IPS DF 4.7 (cell line): ENCODE measurements around the gene TUBA8.
"Not testable (repeated sequence)": the region's sequence is repeated elsewhere in the genome, so short reads cannot be mapped to it uniquely, and the experiment has no call there.

Experiments
- DNase-seq: peaks from one replicate; pipeline ENCODE4 v3.0.0-alpha.2; 2013; ENCODE audit warnings: low spot score; ENCODE audit errors: extremely low read depth

Gene TUBA8

DNA sequence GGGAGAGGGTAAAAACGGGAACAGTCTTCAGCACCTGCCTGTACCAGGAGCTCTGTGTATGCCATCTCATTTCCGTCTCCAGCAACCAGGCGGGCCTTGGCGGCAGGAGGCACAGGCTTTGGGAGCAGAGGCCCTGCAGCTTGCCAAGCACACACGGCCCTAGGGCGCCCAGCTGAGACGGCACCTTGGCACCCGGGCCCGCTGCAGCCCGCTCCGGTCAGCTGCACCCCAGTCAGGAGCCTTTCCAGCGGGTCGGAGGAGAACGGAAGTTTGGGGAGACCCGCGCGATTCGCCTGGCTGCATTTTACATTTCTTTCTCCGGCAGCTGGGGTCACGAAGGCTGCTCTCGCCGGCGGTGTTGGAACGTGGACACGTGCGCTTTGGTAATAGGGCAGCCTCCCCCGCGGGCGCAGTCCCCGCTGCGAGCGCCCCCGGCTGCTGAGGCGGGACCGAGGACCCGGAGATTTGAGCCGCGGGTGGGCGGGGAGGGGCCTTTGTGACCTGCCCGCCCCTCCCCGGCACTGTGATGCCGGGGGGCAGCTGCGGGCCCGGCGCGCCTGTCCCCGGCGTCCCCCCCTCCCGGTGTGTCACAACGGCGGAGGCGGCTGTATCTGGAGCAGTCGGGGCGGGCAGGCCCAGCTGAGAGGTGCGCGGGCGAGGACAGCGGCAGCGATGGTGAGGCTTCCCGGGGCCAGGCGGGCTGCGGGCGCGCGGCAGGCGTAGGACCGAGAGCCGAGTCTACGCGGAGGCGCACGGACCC lies at the start of gene TUBA8:
Gene TUBA8, plus strand, starts transcription at position 616 of the 760 bp plus-strand sequence. Its CDS starts 57 bp downstream, at position 673.
- DNase-seq = no peak

DNA sequence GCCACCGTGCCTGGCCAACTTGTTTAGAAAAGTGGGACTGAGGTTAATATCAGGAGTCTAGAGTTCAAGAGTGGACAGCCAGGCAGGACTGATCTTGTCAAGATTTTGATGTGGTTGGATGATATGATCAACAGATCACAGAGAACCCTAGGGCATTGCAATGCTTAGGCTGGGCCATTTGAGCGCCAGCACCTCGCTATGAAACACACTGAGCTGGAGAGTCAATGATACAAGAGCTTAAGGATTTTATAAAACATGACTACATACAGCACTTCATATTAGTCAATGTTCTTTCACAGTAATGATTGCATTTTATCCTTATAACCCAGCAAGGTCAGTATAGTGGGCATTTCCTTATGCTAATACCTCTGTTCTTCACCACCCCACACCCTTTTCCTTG lies 48.2 kb upstream of the TUBA8 start:
- no peak for DNase-seq

DNA sequence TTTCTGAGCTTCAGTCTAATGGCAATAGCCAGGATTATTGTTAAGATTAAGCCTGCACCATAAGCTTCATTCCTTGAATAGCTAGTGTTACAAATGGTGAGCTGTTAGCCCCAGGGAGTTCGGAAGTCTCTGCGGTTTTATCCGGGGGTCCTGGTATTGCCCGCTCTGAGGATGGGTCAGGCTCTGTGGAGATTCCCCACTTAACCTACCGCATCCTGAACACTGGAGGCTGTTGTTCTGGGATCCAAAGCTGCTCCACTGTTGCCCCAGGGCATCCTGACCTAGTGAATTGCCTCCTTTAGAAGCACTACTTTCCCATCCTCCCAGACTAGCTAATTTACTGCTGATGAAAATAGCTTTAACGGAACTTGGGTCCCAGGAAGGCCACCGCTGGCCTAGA lies 47.3 kb upstream of the TUBA8 start:
- no peak for DNase-seq

DNA sequence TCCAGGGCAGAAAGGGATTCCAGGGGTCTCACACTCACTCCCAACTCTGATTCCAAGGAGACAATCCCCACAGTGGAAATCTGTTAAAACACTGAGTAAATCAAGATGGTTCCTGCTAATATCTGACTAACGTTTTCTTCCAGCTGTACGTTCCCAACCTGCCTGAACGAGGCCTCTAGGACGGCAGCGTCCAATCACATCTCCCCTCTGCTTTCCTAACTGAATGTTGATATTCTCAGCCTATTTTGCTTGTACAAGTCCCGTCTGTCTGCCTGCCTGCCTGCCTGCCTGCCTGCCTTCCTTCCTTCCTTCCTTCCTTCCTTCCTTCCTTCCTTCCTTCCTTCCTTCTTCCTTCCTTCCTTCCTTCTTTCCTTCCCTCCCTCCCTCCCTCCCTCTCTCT lies 46.9 kb upstream of the TUBA8 start:
- DNase-seq = not testable (repeated sequence)

DNA sequence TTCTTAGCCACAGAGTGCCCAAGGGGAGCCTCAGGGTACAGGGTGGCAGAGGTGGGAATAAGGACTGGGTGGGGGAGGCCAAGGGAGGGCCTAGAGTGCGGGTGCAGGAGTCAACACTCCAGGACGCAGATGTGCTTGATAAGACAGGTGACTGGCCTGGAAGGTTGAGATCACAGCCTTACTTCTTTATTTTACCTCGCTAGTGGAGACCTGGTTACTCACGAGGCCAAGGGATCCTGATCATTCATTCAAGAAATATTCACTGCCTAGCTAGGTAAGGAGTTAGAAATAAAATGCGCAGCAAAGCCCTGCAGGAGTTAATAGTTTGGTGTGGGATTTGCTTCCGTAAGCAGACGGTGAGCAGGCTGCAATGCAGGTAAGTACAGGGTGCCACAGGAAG lies 46.0 kb upstream of the TUBA8 start:
- DNase-seq = no peak

DNA sequence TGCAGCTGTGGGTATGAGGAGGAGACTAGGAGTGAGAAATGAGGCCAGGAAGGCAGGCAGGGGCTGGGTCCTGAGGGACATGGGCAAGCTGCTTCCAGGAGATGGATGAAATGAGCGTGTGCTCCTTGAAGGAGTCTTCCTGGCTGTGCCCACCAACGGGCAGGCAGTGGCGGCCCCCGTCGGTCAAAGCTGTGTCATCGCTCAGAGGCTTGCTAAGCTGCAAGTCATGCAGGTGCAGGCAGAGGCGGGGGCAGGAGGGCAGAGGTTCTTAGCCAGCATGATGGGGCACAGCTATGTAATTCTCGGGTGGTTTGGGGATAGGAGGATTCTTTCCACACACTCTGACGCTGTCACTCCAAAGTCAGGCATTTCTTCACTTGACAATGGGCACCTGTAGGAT lies 45.4 kb upstream of the TUBA8 start:
- DNase-seq = no peak

DNA sequence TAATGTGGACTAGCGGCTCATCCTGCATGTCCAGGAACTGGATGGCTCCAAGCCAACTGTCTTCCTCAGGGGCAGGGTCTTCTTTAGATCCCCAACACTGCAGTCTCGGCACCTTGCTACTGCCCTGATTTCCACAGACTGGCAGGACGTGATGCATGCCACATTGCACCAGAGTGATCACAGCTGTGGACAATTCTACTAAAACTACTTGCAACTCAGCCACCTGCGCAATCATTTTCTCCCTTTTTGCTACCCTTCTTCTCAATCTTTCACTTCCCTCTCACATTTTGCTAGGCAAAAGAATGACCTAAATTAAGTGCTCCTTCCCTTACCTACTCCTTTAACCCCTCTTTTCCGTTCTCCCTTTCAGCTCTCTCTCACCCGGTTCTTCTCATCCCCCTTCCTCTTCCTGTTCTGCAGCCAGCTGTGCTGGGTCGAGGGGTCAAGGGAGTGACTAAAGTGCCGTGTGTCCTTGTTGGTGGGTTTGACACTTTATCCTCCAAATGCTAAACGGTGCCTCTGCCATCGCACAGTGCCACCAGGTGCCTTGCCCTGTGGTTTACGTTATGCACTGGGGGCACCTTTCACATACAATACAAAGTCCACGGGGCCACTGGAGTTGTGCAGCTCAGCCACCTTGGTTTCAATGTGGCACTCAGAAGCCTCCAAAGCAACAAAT lies 44.3 kb upstream of the TUBA8 start:
- no peak for DNase-seq

DNA sequence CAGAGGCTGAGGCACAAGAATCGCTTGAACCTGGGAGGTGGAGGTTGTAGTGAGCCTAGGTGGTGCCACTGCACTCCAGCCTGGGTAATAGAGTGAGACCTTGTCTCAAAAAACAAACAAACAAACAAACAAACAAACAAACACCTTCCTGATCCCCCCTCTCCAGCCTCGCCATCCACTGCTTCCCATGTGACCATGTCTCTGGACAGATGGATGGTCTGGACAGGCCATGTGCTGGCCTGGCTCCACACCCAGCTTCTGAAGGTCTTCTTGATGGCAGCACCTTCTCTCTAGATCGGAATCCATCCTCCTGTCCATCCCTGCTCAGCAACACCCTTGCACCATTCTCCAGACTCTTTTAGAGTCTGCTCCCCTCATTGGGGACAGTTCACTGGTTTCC lies 43.5 kb upstream of the TUBA8 start:
- DNase-seq = no peak

DNA sequence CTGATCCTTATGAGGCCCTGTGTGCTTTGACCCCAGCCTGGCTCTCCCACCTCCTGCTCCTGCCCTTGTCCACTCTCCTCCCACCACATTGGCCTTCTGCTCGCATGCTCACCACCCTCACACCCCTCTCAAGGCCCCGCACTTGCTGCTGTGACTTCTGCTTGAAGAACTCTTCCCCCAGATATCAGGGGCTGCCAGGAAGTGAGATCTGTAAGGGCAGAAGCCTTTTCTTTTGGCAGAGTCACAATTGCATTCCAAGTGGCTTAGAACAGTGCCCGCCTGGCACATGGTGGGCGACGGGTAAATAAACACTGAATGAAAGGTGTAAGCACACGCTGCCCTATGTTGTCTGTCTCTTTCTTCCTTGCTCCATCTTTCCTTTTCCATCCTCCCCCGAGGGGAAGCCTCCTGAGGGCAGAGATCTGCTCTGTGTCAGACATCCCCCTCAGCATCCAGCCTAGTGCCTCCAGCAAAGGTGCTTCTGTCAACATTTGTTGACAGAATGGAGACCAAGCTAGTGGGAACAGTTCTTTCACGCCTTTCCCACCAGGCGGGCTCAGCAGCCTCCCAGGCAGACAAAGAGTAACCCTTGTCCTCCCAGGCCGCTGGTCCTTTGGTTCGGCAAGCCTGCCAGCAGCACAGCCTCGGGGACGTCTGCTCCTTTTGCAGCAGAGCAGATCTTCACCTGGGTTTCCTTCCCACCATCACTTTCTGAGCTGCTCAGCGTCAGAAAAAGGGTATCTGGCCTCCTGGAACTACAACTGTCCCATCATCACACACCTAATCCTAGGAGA lies 42.9 kb upstream of the TUBA8 start:
- DNase-seq = no peak

DNA sequence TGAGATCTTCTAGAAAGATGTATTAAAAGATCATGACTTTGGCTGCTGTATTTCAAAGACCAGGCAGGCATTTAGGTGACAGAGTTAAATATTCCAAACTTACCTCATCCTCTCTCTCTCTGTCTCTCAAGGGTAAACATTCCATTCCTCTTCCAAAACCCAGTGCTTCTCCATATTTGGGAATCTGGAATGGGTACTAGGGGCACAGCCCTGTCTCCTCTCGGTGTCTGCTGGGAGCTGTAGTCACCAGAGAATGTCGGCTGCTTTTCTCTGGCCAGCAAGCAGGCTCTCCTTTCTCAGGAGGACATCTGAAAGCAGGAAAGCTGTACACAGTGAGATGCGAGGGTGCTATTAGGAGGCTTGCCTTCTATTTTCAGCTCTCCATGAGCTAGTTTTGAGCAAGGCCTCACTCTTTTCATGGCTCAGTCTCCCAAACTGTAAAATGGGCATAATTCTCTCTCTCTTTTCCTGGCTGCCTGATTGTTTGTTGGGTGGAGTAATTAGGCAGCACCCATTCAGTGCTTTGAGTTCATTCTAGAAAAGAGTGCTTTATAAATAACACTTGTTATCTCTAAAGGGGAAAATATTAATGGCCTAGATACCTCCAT lies 42.1 kb upstream of the TUBA8 start:
- DNase-seq = no peak

DNA sequence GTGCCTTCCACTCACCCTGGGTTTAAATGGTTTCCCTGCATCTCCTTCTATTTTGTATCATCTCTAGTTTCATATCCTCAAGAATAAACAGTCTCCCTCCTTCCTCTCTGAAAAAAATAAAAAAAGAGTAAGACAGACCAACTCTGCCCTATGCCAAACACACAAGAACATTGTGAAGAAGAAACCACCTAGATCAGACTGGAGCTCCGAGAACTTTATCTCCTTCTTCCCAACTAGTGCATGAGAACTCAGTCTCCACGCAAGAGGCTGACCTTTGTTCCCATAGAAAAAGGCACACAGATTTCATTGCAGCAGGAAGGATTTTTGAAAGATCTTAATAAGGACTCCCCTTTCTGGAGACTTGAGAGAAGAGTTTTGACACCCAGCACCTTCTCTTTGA lies 41.6 kb upstream of the TUBA8 start:
- DNase-seq = no peak

DNA sequence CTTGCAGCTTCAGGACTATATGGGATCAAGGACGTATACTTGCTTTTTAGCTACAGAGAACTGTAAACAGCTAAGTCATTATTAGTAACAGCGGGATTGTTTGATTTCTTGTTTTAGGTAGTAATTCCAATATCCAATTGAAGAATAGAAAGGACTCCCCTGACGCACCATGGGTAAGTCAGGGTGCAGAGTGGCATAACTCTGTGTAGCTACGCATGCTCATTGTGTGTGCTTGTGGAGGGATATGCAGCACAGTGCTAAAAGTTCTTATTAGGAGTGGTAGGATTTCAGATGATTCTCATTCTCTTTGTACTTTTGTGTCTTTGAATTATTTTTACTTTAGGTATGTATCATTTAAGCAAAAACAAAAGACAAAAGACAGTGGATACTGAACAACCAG lies 40.6 kb upstream of the TUBA8 start:
- DNase-seq = no peak

DNA sequence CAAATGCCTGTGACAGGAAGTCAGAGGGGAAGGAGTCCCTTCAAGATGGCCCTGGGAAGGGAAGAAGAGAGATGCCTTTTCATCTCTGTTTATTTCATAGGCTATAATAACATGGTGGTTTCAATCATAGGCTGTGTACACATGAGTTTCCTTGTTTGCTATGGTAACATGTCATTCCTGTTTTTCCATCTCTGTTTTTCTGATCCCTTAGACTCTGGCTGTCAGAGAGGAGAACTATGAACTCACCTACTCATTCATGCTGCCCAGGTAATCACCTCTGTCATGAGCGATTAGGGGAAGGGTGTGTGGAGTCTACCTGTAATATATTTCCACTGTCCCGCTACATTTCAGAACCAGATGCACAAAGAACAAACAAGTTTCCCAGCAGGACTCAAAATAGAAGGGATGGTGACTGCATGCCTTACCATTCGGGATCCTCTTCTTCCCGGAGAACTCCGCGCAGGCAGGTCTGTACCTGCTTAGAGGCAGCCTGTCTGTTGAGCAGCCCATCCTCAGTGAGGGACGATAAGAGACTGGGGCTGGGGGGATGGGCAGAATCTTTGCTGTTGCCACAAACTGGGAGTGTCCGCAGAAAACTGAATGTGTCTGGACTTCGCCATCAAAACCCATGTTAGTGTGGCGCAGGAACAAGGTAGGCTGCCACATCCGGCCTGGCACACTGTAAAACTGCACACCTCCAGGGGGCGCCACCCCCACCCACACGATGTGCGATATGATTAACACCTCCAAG lies 39.9 kb upstream of the TUBA8 start:
- no peak for DNase-seq

DNA sequence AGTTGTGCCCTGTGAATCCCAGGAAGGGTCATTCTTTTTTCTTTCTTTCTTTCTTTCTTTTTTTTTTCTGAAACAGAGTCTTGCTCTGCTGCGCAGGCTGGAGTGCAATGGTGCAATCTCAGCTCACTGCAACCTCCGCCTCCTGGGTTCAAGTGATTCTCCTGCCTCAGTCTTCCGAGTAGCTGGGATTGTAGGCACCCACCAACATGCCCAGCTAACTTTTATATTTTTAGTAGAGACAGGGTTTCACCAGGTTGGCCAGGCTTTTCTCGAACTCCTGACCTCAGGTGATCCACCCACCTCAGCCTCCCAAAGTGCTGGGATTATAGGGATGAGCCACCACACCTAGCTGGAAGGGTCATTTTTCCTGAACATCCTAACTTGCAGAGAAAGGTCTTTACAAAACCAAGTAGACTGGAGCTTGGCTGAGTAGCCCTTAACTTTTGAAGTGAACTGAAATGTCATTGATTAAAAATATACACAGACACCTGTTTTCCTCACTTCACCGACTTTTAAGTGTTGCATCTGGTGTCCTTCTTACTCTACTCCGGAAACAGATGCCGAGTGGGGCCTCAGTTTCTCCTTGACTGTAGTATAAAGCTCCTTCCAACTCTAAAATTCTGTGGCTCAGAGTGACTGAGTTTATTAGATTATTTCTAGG lies 39.2 kb upstream of the TUBA8 start:
- DNase-seq = not testable (repeated sequence)

DNA sequence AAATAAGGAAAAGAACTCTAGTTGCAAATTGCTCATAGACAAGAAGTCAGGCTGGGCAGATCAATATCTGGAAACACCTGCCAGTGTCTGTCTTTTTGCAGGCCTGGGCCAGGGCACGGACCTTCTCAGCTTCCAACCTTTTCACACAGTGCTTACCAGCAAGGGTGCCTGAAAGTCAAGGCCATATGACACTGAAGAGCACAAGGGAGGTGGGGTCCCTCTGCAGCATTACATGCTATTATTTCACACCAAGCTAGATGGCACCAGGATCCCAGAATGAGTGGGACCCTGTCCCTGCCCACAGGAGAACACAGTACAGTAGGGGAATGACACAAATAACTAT lies 38.7 kb upstream of the TUBA8 start:
- DNase-seq = no peak

DNA sequence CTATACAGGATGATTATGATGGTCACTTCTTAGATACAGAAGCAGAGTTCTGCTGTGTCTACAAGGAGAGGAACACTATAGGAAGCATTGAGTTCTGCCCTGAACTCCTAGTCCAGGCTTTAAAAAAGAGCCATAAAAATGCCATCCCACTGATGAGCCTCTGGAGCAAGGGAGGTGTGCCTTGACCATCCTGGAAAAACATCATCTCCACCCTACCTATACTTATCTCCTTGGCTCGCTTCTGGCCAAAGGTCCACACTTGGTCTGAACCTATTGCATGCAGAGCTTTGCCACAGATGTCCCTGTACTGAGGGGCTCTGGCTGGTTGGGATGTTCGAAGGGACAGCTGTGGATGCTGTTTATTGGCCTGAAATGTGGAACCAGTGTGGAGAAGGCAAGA lies 37.1 kb upstream of the TUBA8 start:
- DNase-seq = no peak

DNA sequence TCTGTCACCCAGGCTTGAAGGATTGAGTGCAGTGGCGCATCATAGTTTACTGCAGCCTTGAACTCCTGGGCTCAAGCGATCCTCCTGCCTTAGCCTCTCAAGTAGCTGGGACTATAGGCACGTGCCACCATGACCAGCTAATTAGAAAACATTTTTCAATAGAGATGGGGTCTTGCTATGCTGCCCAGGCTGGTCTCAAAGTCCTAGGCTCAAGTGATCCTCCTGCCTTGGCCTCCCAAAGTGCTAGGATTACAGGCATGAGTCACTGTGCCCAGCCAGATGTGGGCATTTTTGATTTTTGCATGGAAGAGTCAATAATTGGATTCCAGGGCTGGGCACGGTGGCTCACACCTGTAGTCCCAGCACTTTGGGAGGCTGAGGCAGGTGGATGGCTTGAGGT lies 36.7 kb upstream of the TUBA8 start:
- not testable (repeated sequence) for DNase-seq

DNA sequence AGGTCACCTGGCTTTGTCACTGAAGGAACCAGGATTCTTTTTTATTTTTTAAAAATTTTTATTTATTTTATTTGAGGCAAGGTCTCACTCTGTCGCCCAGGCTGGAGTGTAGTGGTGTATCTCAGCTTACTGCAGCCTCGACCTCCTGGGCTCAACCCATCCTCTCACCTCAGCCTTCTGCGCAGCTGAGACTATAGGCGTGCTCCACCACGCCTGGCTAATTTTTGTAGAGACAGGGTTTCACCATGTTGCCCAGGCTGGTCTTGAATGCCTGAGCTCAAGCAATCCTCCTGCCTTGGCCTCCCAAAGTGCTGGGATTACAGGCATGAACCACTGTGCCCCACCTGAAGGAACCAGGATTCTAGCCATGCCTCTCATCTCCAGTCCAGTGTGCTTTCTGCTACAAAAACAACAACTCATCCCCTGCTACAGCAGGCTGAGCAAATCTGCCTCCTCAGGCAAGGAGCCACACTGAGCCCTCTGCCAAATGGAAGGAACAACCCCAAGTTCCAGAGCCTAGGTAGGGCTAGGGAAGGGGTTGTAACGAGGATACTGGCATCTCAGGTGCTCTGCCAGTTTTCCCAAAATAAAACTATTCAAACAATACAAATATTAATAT lies 35.4 kb upstream of the TUBA8 start:
- no peak for DNase-seq

DNA sequence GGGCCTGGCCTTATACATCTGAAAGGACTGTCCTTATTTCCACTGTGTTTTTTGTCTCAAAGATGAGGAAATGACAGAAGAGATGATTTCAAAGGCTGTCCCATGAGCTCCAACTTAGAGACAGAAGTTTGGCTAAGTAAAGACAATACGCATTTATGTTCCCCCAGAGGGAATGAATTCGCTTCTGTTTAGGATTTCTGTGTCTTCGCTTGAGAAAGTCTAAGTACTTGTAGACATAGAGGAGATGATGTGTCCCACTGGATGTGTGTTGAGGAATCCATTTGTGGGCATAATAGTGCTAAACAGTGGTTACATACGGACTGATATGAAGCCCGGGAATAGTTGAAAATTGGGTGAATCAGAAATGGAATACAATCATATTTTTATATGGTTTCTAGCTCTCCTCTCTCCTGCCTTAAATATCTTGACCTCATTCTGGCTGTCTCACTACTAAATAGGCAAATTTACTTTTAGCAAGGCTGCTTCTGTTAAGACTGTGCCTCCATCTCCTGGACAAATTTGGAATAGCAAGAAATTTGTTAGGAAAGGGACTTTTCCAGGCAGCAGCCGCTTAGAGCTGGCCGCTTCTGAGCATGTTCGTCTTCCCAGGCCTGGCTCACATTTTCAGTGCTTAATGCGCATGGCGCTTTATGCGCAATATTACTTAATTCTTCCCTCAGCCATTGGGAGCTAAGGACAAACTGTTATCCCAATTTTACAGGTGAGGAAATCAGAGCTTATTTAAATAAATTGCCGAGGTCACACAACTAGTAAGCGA lies 34.7 kb upstream of the TUBA8 start:
- DNase-seq = no peak
